Body of pancreas (tissue), 4 donors: ENCODE measurements around the gene NCAM2.

ENCODE experiments used
- POLR2A ChIP-seq, 3 donors: fragments of 450-650 bp; IDR thresholded peaks; one replicate each; pipeline ENCODE4 v1.6.1; 2016; ENCODE audit warnings: antibody characterized with exemption in 3 of 3, mild to moderate bottlenecking in 2 of 3
- TF ChIP-seq, protein P1 (sequence below), 7 experiments: fragments of 450-650 bp in 4 of 7; fragments of 200-600 bp in 3 of 7; sonication (generic) in 3 of 7; IDR thresholded peaks; one replicate each; pipeline ENCODE4 v1.5.1; 2016 to 2019; ENCODE audit warnings: antibody characterized with exemption in 7 of 7

DNA sequence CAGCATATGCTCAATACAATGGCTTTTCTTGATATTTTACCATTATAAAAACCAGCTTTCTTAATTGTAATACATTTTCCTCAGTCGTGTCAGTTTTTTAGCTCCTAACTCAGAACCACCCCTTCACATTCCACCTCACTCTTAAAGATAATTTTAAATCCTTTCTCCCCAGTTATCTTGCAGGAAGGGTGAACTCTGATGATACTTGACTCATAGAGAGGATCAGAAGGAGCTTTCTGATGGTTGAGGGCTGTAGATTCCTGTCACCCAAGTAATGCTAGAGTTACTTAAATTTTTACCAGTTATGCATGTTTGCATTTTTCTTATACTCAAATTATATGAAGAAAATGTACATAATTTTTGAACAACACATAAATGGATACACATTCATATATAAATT is 233.7 kb downstream of the NCAM2 start:
- TF ChIP-seq, protein P1, sequence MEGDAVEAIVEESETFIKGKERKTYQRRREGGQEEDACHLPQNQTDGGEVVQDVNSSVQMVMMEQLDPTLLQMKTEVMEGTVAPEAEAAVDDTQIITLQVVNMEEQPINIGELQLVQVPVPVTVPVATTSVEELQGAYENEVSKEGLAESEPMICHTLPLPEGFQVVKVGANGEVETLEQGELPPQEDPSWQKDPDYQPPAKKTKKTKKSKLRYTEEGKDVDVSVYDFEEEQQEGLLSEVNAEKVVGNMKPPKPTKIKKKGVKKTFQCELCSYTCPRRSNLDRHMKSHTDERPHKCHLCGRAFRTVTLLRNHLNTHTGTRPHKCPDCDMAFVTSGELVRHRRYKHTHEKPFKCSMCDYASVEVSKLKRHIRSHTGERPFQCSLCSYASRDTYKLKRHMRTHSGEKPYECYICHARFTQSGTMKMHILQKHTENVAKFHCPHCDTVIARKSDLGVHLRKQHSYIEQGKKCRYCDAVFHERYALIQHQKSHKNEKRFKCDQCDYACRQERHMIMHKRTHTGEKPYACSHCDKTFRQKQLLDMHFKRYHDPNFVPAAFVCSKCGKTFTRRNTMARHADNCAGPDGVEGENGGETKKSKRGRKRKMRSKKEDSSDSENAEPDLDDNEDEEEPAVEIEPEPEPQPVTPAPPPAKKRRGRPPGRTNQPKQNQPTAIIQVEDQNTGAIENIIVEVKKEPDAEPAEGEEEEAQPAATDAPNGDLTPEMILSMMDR (IDR thresholded peaks at IDR 0.05) = no peak
- no peak for TF ChIP-seq POLR2A (IDR thresholded peaks at IDR 0.05)
